NT2/D1 (cell line): ENCODE results near the gene MPPED1.

Source experiments
- DNase-seq: peaks from one replicate; pipeline ENCODE4 v3.0.0-alpha.2; 2011; ENCODE audit warnings: low read depth, low spot score
- H3K27me3 ChIP-seq: 2 replicates; pipeline ENCODE4 v1.6.0; 2011; ENCODE audit warnings: mild to moderate bottlenecking; ENCODE audit not compliant: insufficient read length, insufficient read depth
- H3K36me3 ChIP-seq: 2 replicates; pipeline ENCODE4 v1.6.1; 2011; ENCODE audit warnings: mild to moderate bottlenecking, low read length, mixed read lengths; ENCODE audit not compliant: insufficient read depth, insufficient read length
- H3K4me1 ChIP-seq: 2 replicates; pipeline ENCODE4 v1.5.1; 2011; ENCODE audit not compliant: insufficient read depth, insufficient read length
- H3K4me3 ChIP-seq: 2 replicates; pipeline ENCODE4 v1.5.1; 2011; ENCODE audit warnings: low read depth; ENCODE audit not compliant: insufficient read length
- H3K9ac ChIP-seq: 2 replicates; pipeline ENCODE4 v1.6.0; 2011; ENCODE audit warnings: low read depth; ENCODE audit not compliant: insufficient read length
- H3K9me3 ChIP-seq: 2 replicates; pipeline ENCODE4 v1.5.1; 2011; ENCODE audit warnings: mild to moderate bottlenecking, low read length; ENCODE audit not compliant: insufficient read depth
- SUZ12 ChIP-seq: IDR thresholded peaks from 2 replicates; pipeline ENCODE4 v1.6.1; 2011; ENCODE audit not compliant: insufficient read length, insufficient read depth; ENCODE audit errors: extremely low read depth
- YY1 ChIP-seq: IDR thresholded peaks from 2 replicates; pipeline ENCODE4 v1.6.1; 2011; ENCODE audit not compliant: insufficient read length, insufficient read depth
- ZNF274 ChIP-seq: IDR thresholded peaks from 2 replicates; pipeline ENCODE4 v1.6.1; 2011; ENCODE audit warnings: mild to moderate bottlenecking, low read depth, low read length

MPPED1 gene

GRCh38 chr22:43539572-43540528, 128.0 kb downstream of the MPPED1 start:
- Histone ChIP-seq H3K4me1 (no peaks in the 10 kb centered on the region), H3K9ac (no peak overlapping the region), H3K27me3 (no peaks in the 10 kb centered on the region), H3K9me3 (peaks cover 18% of the 10 kb centered on the region; the same call in 1 of the 2 replicates), H3K36me3 (no peaks in the 10 kb centered on the region), H3K4me3 (no peak overlapping the region)
- no peak for TF ChIP-seq ZNF274
- DNase-seq, result no peak

GRCh38 chr22:43540529-43540923, 128.7 kb downstream of the MPPED1 start:
- Histone ChIP-seq H3K9me3 (peaks cover 18% of the 10 kb centered on the region; the same call in 1 of the 2 replicates), H3K4me1 (no peaks in the 10 kb centered on the region), H3K4me3 (no peak overlapping the region), H3K27me3 (no peaks in the 10 kb centered on the region), H3K9ac (no peak overlapping the region), H3K36me3 (no peaks in the 10 kb centered on the region)
- no peak for DNase-seq
- no peak for TF ChIP-seq YY1
- TF ChIP-seq SUZ12, result no peak
- no peak for TF ChIP-seq ZNF274

GRCh38 chr22:43541022-43541421, 129.2 kb downstream of the MPPED1 start:
- H3K9me3 ChIP-seq, result peaks cover 14% of the 10 kb centered on the region; the same call in 1 of the 2 replicates
- TF ChIP-seq YY1 (no peak), ZNF274 (no peak), SUZ12 (no peak)
- no peaks in the 10 kb centered on the region for H3K27me3 ChIP-seq
- H3K36me3 ChIP-seq, result no peaks in the 10 kb centered on the region
- H3K9ac ChIP-seq, result no peak overlapping the region
- no peak for DNase-seq
- H3K4me1 ChIP-seq, result no peaks in the 10 kb centered on the region
- H3K4me3 ChIP-seq, result no peak overlapping the region

- DNase-seq, result no peak
- Histone ChIP-seq H3K4me3 (no peak overlapping the region), H3K4me1 (no peaks in the 10 kb centered on the region), H3K36me3 (no peaks in the 10 kb centered on the region), H3K9ac (no peak overlapping the region), H3K9me3 (peaks cover 7% of the 10 kb centered on the region; the same call in 1 of the 2 replicates), H3K27me3 (no peaks in the 10 kb centered on the region)
- TF ChIP-seq ZNF274, result no peak
These were observed 129.9 kb downstream of the MPPED1 start for GRCh38 chr22:43541462-43542407.

GRCh38 chr22:43542681-43543521, 131.1 kb downstream of the MPPED1 start:
- no peaks in the 10 kb centered on the region for H3K9me3 ChIP-seq
- H3K4me3 ChIP-seq, result no peak overlapping the region
- no peak for TF ChIP-seq YY1
- H3K9ac ChIP-seq, result no peak overlapping the region
- H3K36me3 ChIP-seq, result no peaks in the 10 kb centered on the region
- H3K27me3 ChIP-seq, result no peaks in the 10 kb centered on the region
- no peaks in the 10 kb centered on the region for H3K4me1 ChIP-seq
- DNase-seq, result no peak

GRCh38 chr22:43543522-43544288, 131.9 kb downstream of the MPPED1 start:
- H3K4me1 ChIP-seq, result no peaks in the 10 kb centered on the region
- TF ChIP-seq SUZ12, result no peak
- no peak for TF ChIP-seq YY1
- no peak for TF ChIP-seq ZNF274
- H3K27me3 ChIP-seq, result no peaks in the 10 kb centered on the region
- no peaks in the 10 kb centered on the region for H3K9me3 ChIP-seq
- DNase-seq, result no peak
- no peak overlapping the region for H3K4me3 ChIP-seq
- no peaks in the 10 kb centered on the region for H3K36me3 ChIP-seq
- no peak overlapping the region for H3K9ac ChIP-seq
